MM.1S (cell line): Measurements from ENCODE around the gene ZIC2.

Source experiments
- DNase-seq: peaks from one replicate; pipeline ENCODE4 v3.0.0-alpha.2; 2015
- H2AFZ ChIP-seq: fragments of 300-600 bp; sonication (generic); 2 replicates; pipeline ENCODE4 v1.6.0; 2016; ENCODE audit warnings: antibody characterized with exemption, low read length
- H3F3A ChIP-seq: fragments of 300-600 bp; sonication (generic); 2 replicates; pipeline ENCODE4 v1.6.1; 2016; ENCODE audit warnings: mild to moderate bottlenecking, antibody characterized with exemption, low read length, moderate library complexity, mixed read lengths; ENCODE audit not compliant: insufficient read depth
- H3K27ac ChIP-seq: fragments of 300-600 bp; sonication (generic); 2 replicates; pipeline ENCODE4 v1.5.1; 2016; ENCODE audit warnings: mild to moderate bottlenecking, low read length
- H3K27me3 ChIP-seq: fragments of 300-600 bp; sonication (generic); replicated peaks from 2 replicates; pipeline ENCODE4 v1.6.0; 2016; ENCODE audit warnings: low read length; ENCODE audit not compliant: insufficient read depth
- H3K36me3 ChIP-seq: fragments of 300-600 bp; sonication (generic); replicated peaks from 2 replicates; pipeline ENCODE4 v1.6.1; 2016; ENCODE audit warnings: mild to moderate bottlenecking, low read length, mixed read lengths; ENCODE audit not compliant: insufficient read depth
- H3K4me1 ChIP-seq: fragments of 300-600 bp; sonication (generic); 2 replicates; pipeline ENCODE4 v1.6.1; 2016; ENCODE audit warnings: low read length, mixed read lengths
- H3K4me2 ChIP-seq: fragments of 300-600 bp; sonication (generic); 2 replicates; pipeline ENCODE4 v1.6.0; 2016; ENCODE audit warnings: low read depth, low read length
- H3K4me3 ChIP-seq: fragments of 300-600 bp; sonication (generic); 2 replicates; pipeline ENCODE4 v1.5.1; 2016; ENCODE audit warnings: low read length, mixed read lengths
- H3K79me2 ChIP-seq: fragments of 300-600 bp; sonication (generic); 2 replicates; pipeline ENCODE4 v1.6.1; 2016; ENCODE audit warnings: mixed run types, low read length, mixed read lengths
- H3K9ac ChIP-seq: fragments of 300-600 bp; sonication (generic); 2 replicates; pipeline ENCODE4 v1.6.1; 2016; ENCODE audit warnings: low read length, mixed read lengths
- H3K9me2 ChIP-seq: fragments of 300-600 bp; sonication (generic); replicated peaks from 2 replicates; pipeline ENCODE4 v1.6.1; 2016; ENCODE audit warnings: mild to moderate bottlenecking, low read length, mixed read lengths; ENCODE audit not compliant: insufficient read depth
- H3K9me3 ChIP-seq: fragments of 300-600 bp; sonication (generic); replicated peaks from 2 replicates; pipeline ENCODE4 v1.6.1; 2016; ENCODE audit warnings: mild to moderate bottlenecking, low read length, mixed read lengths; ENCODE audit not compliant: insufficient read depth
- H4K20me1 ChIP-seq: fragments of 300-600 bp; sonication (generic); 2 replicates; pipeline ENCODE4 v1.6.1; 2016; ENCODE audit warnings: mild to moderate bottlenecking, low read length, moderate library complexity, mixed read lengths; ENCODE audit not compliant: insufficient read depth
- EZH2 ChIP-seq: fragments of 300-600 bp; sonication (generic); optimal IDR thresholded peaks from 2 replicates; pipeline ENCODE3; 2017; ENCODE audit warnings: low read depth, mild to moderate bottlenecking, antibody characterized with exemption, low read length, mixed read lengths
- EZH2phosphoT487 ChIP-seq: fragments of 300-600 bp; sonication (generic); IDR thresholded peaks from 2 replicates; pipeline ENCODE4 v1.6.1; 2018; ENCODE audit warnings: antibody characterized with exemption, low read length
- TF ChIP-seq, protein P1 (sequence below): fragments of 300-600 bp; sonication (generic); IDR thresholded peaks from 2 replicates; pipeline ENCODE4 v1.5.1; 2016; ENCODE audit warnings: antibody characterized with exemption, low read length, mixed read lengths

ZIC2 gene

DNA sequence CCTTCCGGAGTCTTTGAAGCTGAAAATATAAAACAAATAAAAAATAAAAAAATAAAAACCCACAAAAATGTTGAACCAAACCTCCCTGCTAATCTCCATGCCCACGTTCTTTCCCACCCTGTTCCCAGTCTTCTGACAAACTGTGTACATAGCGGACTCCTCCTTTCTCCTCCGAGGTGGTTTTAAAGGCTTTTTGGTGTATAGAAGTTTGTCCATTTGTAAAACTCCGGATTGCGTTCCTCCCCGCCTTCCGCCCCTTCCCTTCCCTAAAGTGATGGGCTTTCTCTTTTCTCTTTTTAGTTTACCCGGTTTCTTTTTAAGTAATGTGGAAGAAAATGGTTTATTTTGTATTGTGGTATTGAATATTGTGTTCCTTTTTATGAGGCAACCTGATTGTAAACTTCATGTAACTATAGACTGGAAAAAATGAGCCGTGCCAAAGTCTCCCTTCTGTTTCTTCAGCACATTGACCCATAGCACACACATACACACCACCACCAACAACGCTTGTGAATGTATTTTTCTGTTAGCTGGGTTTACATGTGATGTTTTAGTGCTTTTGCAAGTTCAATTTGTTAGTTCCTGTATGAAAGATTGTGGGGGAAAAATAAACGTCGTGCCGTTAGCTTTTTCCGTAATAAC is 4.4 kb downstream of the ZIC2 start:
- no peak for TF ChIP-seq EZH2
- TF ChIP-seq, protein P1, sequence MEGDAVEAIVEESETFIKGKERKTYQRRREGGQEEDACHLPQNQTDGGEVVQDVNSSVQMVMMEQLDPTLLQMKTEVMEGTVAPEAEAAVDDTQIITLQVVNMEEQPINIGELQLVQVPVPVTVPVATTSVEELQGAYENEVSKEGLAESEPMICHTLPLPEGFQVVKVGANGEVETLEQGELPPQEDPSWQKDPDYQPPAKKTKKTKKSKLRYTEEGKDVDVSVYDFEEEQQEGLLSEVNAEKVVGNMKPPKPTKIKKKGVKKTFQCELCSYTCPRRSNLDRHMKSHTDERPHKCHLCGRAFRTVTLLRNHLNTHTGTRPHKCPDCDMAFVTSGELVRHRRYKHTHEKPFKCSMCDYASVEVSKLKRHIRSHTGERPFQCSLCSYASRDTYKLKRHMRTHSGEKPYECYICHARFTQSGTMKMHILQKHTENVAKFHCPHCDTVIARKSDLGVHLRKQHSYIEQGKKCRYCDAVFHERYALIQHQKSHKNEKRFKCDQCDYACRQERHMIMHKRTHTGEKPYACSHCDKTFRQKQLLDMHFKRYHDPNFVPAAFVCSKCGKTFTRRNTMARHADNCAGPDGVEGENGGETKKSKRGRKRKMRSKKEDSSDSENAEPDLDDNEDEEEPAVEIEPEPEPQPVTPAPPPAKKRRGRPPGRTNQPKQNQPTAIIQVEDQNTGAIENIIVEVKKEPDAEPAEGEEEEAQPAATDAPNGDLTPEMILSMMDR: no peak
- TF ChIP-seq EZH2phosphoT487: no peak
- H3K27me3 ChIP-seq: peaks cover 9% of the 10 kb centered on the region; the same call in 1 of the 2 replicates

DNA sequence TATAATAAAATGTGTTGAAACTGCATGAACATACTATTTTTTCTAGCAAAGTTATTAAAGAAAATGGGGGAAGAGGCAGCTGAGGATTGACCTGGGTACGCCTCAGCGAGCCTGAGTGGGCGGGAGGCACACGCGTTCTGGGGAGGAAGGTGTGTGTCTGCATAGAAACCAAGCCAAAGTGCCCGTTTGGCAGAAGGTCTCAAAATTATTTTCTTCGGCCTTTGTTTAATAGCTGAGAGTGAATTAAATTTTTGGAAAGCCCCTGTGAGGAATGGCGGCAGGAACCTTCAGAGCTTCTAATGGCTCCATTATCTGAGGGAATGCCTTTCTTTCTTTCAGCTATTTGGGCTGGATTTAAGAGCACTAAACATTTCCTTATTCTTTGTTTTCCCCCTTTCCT is 5.2 kb downstream of the ZIC2 start:
- Histone ChIP-seq H3K9me2 (no peaks in the 10 kb centered on the region), H2AFZ (no peak overlapping the region), H4K20me1 (no peaks in the 10 kb centered on the region), H3K9me3 (no peaks in the 10 kb centered on the region), H3K4me3 (no peak overlapping the region), H3K27me3 (peaks cover 9% of the 10 kb centered on the region; the same call in 1 of the 2 replicates), H3F3A (no peaks in the 10 kb centered on the region), H3K79me2 (no peaks in the 10 kb centered on the region), H3K27ac (no peak overlapping the region), H3K4me1 (no peaks in the 10 kb centered on the region), H3K4me2 (no peak overlapping the region), H3K36me3 (no peaks in the 10 kb centered on the region), H3K9ac (no peak overlapping the region)
- no peak for DNase-seq
- no peak for TF ChIP-seq EZH2
- TF ChIP-seq, protein P1: no peak

More for the DNA sequence above, 4.4 kb downstream of the ZIC2 start:
- H2AFZ ChIP-seq: no peak overlapping the region
- H3K4me3 ChIP-seq: no peak overlapping the region
- H3K79me2 ChIP-seq: no peaks in the 10 kb centered on the region
- no peak for DNase-seq
- H3K27ac ChIP-seq: no peak overlapping the region
- H3K4me2 ChIP-seq: no peak overlapping the region
- no peak overlapping the region for H3K9ac ChIP-seq
- no peaks in the 10 kb centered on the region for H3K36me3 ChIP-seq
- no peaks in the 10 kb centered on the region for H3K9me2 ChIP-seq
- H4K20me1 ChIP-seq: no peaks in the 10 kb centered on the region
- H3K9me3 ChIP-seq: no peaks in the 10 kb centered on the region
- no peaks in the 10 kb centered on the region for H3F3A ChIP-seq
- no peaks in the 10 kb centered on the region for H3K4me1 ChIP-seq

DNA sequence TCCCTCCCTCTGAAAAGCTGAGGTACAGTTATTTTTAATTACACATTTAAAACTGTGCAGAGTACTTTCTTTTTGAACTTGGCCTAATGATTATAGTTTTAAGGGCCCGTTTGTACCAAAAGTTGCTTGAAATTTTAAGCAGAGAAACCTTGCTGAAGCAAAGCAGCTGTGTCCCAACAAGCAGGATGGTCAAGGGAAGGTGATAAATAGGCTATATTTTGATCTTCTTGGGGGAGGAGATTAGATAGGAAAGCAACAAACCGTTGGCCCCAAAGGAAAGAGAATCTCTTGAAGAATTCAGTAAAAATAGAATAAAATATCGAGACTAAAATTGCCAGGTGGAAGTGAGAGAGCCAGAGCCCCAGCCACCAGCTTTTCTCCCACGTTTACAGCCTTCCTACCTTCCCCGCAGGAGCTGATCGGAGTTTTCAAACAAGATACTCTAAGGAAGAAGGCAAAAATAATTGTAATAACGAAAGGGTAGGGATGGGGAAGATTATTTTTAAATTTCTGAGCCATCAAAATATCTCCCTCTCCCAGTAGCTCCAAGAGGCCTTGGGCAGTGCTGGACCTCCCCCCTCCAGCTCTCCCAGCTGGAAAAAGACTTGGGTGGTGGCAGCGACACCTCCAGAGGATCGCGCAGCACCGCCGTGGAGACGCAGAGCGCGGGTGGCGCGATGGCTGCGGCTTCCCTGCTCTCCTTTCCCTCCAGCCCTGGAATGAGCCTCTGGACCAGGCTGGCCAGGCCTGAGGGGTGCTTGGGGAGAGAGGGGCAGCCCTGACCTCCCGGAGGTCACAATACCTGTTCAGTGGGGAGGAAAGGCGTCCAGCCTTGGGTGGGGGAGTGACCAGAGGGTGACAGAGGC is 5.8 kb downstream of the ZIC2 start:
- no peak overlapping the region for H3K9ac ChIP-seq
- no peaks in the 10 kb centered on the region for H3K9me2 ChIP-seq
- H3K27me3 ChIP-seq: peaks cover 9% of the 10 kb centered on the region; the same call in 1 of the 2 replicates
- no peak overlapping the region for H3K27ac ChIP-seq
- no peaks in the 10 kb centered on the region for H3F3A ChIP-seq
- no peaks in the 10 kb centered on the region for H3K79me2 ChIP-seq
- TF ChIP-seq EZH2: no peak
- TF ChIP-seq, protein P1: no peak
- no peak for TF ChIP-seq EZH2phosphoT487
- no peak overlapping the region for H3K4me2 ChIP-seq
- H3K4me3 ChIP-seq: no peak overlapping the region
- H3K9me3 ChIP-seq: no peaks in the 10 kb centered on the region
- H3K4me1 ChIP-seq: no peaks in the 10 kb centered on the region
- no peak for DNase-seq
- no peak overlapping the region for H2AFZ ChIP-seq
- H4K20me1 ChIP-seq: no peaks in the 10 kb centered on the region
- no peaks in the 10 kb centered on the region for H3K36me3 ChIP-seq
